ENCODE results near the gene FAM43A. TPM values are rescaled to one million over a fixed set of nuclear protein-coding genes. Genes with fewer than 3 reads are reported as not detected.

FAM43A gene
- total RNA-seq, 1 donor from 2014 or later, result 7.6 TPM

- H3K9me3 ChIP-seq (ENCODE audit: insufficient read depth, low read depth, low read length), result no peaks in the 10 kb centered on the region
- H3K27ac Mint-ChIP-seq (ENCODE audit: unreplicated experiment), result no peak overlapping the region
- no peaks in the 10 kb centered on the region for H3K9me3 Mint-ChIP-seq (ENCODE audit: unreplicated experiment)
- peaks cover 12% of the 10 kb centered on the region for H3K27me3 Mint-ChIP-seq (ENCODE audit: low read depth, unreplicated experiment)
- peaks cover 23% of the 10 kb centered on the region for H3K4me1 Mint-ChIP-seq (ENCODE audit: low read depth, unreplicated experiment)
- peak overlapping the region; percentile 83 for H3K9ac ChIP-seq (ENCODE audit: low read length)
- TF ChIP-seq CTCF (IDR thresholded peaks at IDR 0.05; ENCODE audit: insufficient read depth, low read depth, low read length) (no peak), EZH2 (IDR thresholded peaks at IDR 0.05; ENCODE audit: insufficient read depth, low read length) (no peak)
- peak overlapping the region; percentile 82 for H3K4me3 ChIP-seq (ENCODE audit: insufficient read depth, low read depth, low read length)
- H4K20me1 ChIP-seq (ENCODE audit: insufficient read depth, low read length), result peaks cover 41% of the 10 kb centered on the region
- peaks cover 34% of the 10 kb centered on the region for H3K79me2 ChIP-seq (ENCODE audit: insufficient read depth, low read length)
- no peak for DNase-seq (ENCODE audit: low read depth)
- H3K36me3 ChIP-seq (ENCODE audit: insufficient read depth, low read length), result no peaks in the 10 kb centered on the region
- H3K27ac ChIP-seq (ENCODE audit: low read depth, low read length), result no peak overlapping the region
- no peaks in the 10 kb centered on the region for H3K36me3 Mint-ChIP-seq (ENCODE audit: low read depth, unreplicated experiment)
- FAIRE-seq, result no peak
- H2AFZ ChIP-seq (ENCODE audit: low read depth, low read length), result no peak overlapping the region
- no peaks in the 10 kb centered on the region for H3K27me3 ChIP-seq (ENCODE audit: insufficient read depth, low read length)
- H3K4me3 Mint-ChIP-seq (ENCODE audit: unreplicated experiment), result peak overlapping the region; percentile 58
- peak overlapping the region; percentile 97 for H3K4me2 ChIP-seq (ENCODE audit: low read length)
- H3K4me1 ChIP-seq (ENCODE audit: insufficient read depth, low read length), result peaks cover 42% of the 10 kb centered on the region
Observed at GRCh38 chr3:194689493-194689944, 3.8 kb downstream of the FAM43A start.

- Histone ChIP-seq H2AFZ (ENCODE audit: low read depth, low read length) (no peak overlapping the region), H3K36me3 (ENCODE audit: insufficient read depth, low read length) (no peaks in the 10 kb centered on the region), H3K4me3 (ENCODE audit: insufficient read depth, low read depth, low read length) (no peak overlapping the region), H4K20me1 (ENCODE audit: insufficient read depth, low read length) (peaks cover 41% of the 10 kb centered on the region), H3K9ac (ENCODE audit: low read length) (no peak overlapping the region), H3K4me1 (ENCODE audit: insufficient read depth, low read length) (peaks cover 39% of the 10 kb centered on the region), H3K79me2 (ENCODE audit: insufficient read depth, low read length) (peaks cover 34% of the 10 kb centered on the region), H3K9me3 (ENCODE audit: insufficient read depth, low read depth, low read length) (no peaks in the 10 kb centered on the region), H3K27me3 (ENCODE audit: insufficient read depth, low read length) (no peaks in the 10 kb centered on the region), H3K4me2 (ENCODE audit: low read length) (no peak overlapping the region), H3K27ac (ENCODE audit: low read depth, low read length) (no peak overlapping the region)
- DNase-seq (ENCODE audit: low read depth), result no peak
- H3K4me3 Mint-ChIP-seq (ENCODE audit: unreplicated experiment), result no peak overlapping the region
- no peaks in the 10 kb centered on the region for H3K36me3 Mint-ChIP-seq (ENCODE audit: low read depth, unreplicated experiment)
- TF ChIP-seq CTCF (IDR thresholded peaks at IDR 0.05; ENCODE audit: insufficient read depth, low read depth, low read length) (no peak), EZH2 (IDR thresholded peaks at IDR 0.05; ENCODE audit: insufficient read depth, low read length) (no peak)
- no peak for FAIRE-seq
- peaks cover 17% of the 10 kb centered on the region for H3K27me3 Mint-ChIP-seq (ENCODE audit: low read depth, unreplicated experiment)
- H3K4me1 Mint-ChIP-seq (ENCODE audit: low read depth, unreplicated experiment), result peaks cover 23% of the 10 kb centered on the region
- H3K27ac Mint-ChIP-seq (ENCODE audit: unreplicated experiment), result peak overlapping the region; percentile 59
- H3K9me3 Mint-ChIP-seq (ENCODE audit: unreplicated experiment), result no peaks in the 10 kb centered on the region
Observed at GRCh38 chr3:194690501-194691372, 5.1 kb downstream of the FAM43A start.

Measured in astrocyte (in vitro differentiated cells and primary cell).